Activated CD8-positive, alpha-beta T cell treated with anti-CD3 and anti-CD28 coated beads for 36 hours (primary cell): ENCODE results near the gene PRRT4. TPM values are rescaled to one million over a fixed set of nuclear protein-coding genes. Genes with fewer than 3 reads are reported as not detected.

Source experiments
- ATAC-seq: fragments of 200-7000 bp; cut with Tn5 transposase; one replicate; pipeline ENCODE4 v1.10.0; 2021; ENCODE audit warnings: mild to moderate bottlenecking, moderate library complexity
- CTCF ChIA-PET: fragments of 350-600 bp; sonication (Branson Sonifier 250); formaldehyde crosslinking; loops from one replicate; lab custom pipeline; 2021; ENCODE audit warnings: antibody characterized with exemption; lab: Charles Lee
- POLR2A ChIA-PET: fragments of 350-600 bp; sonication (Branson Sonifier 250); formaldehyde crosslinking; loops from one replicate; lab custom pipeline; 2021; ENCODE audit warnings: antibody characterized with exemption; lab: Charles Lee
- DNase-seq: peaks from one replicate; pipeline ENCODE4 v3.0.0-alpha.2; 2020
- H3K27ac Mint-ChIP-seq: one replicate; pipeline ENCODE4 v1.8.0; 2021; ENCODE audit warnings: mild to moderate bottlenecking, mixed read lengths
- H3K27me3 Mint-ChIP-seq: one replicate; pipeline ENCODE4 v1.8.0; 2021; ENCODE audit warnings: mixed read lengths
- H3K36me3 Mint-ChIP-seq: one replicate; pipeline ENCODE4 v1.8.0; 2021; ENCODE audit warnings: low read depth, mixed read lengths
- H3K4me1 Mint-ChIP-seq: one replicate; pipeline ENCODE4 v1.8.0; 2021; ENCODE audit warnings: low read depth, mixed read lengths
- H3K4me3 Mint-ChIP-seq: one replicate; pipeline ENCODE4 v1.8.0; 2021; ENCODE audit warnings: mild to moderate bottlenecking, moderate library complexity, mixed read lengths
- H3K9me3 Mint-ChIP-seq: one replicate; pipeline ENCODE4 v1.8.0; 2021; ENCODE audit warnings: mixed read lengths
- intact Hi-C: fragments of 100-400 bp; cut with micrococcal nuclease; formaldehyde crosslinking; loops from one replicate; pipeline ENCODE4 v1.10.0; 2022
- total RNA-seq, 2 experiments: library from RNA; stranded (reverse); gene quantifications; one replicate each; pipeline ENCODE4 v1.2.3, GENCODE V29; 2021
- TF ChIP-seq, protein P1 (sequence below): fragments of 200-600 bp; IDR thresholded peaks from one replicate; pipeline ENCODE4 v1.8.0; 2022; ENCODE audit warnings: antibody characterized with exemption, mild to moderate bottlenecking

PRRT4 gene
- total RNA-seq, 2 experiments from 2014 or later, result 0.20 to 0.69 TPM

DNA sequence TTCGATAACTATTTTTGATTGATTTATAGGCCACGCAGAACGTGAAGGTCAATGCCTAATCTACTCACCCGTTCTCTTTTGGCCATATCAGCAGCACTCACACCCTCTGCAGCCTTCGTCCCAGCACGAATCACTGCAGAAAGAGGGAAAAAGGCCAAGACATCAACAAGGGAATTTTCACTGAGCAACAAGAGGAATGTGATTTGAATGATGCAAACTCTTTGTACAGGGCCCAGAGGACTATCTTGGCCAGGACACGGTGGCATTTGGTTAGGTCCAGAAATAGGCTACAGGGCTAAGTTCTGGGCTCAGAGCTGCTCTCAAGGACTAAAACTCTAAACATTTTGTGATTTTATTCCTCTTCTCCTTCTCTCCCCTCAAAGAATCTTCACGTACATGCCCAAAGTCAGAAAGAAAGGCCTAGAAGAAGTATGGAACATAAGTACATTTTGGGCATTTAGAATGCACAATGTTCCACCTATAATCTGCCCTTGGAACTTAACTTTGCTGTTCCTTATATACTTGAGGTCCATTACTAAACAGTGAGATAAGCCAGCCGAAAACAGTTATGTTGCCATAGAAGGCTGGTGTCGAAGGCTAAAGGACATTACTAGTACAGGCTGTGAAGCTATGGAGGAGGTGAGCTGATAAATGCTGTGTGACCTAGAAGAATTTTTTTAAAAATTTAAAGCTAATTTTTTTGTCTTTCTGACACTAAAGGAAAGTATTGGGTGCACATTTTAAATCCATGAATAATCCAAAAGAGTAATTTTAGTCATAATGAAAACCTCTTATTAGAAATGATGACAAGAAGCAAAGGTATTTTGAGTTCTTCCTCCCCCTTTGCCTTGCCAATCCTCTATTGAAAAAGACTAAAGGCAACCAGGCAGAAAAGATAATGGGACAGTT lies 37.8 kb downstream of the PRRT4 start:
- ATAC-seq (no peak), DNase-seq (no peak)
- Mint-ChIP-seq H3K9me3 (no peaks in the 10 kb centered on the region), H3K27ac (no peak overlapping the region), H3K36me3 (peaks cover 56% of the 10 kb centered on the region), H3K4me1 (peaks cover 31% of the 10 kb centered on the region), H3K4me3 (no peak overlapping the region), H3K27me3 (no peaks in the 10 kb centered on the region)
- intact Hi-C loops, result no loop called here
- TF ChIP-seq, protein P1, sequence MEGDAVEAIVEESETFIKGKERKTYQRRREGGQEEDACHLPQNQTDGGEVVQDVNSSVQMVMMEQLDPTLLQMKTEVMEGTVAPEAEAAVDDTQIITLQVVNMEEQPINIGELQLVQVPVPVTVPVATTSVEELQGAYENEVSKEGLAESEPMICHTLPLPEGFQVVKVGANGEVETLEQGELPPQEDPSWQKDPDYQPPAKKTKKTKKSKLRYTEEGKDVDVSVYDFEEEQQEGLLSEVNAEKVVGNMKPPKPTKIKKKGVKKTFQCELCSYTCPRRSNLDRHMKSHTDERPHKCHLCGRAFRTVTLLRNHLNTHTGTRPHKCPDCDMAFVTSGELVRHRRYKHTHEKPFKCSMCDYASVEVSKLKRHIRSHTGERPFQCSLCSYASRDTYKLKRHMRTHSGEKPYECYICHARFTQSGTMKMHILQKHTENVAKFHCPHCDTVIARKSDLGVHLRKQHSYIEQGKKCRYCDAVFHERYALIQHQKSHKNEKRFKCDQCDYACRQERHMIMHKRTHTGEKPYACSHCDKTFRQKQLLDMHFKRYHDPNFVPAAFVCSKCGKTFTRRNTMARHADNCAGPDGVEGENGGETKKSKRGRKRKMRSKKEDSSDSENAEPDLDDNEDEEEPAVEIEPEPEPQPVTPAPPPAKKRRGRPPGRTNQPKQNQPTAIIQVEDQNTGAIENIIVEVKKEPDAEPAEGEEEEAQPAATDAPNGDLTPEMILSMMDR, result no peak
- POLR2A ChIA-PET, result no interaction called here
- CTCF ChIA-PET, result interaction anchor here (0.6 to 1.5 kb wide), 2 partner anchors 74 to 230 kb away, joined by 3 read pairs; no protein-coding TSS in a partner anchor

DNA sequence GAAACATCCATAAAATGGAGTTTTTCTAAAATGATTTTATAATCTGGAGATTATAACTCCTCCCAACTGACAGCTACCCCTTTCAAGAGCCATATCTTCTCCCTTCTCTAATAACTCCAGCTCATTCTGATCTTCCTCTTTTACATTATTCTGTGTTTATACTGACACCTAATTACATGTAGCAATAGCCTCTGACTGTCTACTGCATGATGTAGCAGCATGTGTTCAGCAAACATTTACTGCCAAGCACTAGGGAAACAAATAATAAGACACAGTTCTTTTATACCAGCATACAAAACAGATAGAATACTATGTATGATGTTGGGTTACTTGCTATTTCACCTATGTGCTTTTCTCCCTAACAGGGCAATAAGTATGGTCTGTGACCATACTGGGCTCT lies 38.5 kb downstream of the PRRT4 start:
- Mint-ChIP-seq H3K4me3 (no peak overlapping the region), H3K27me3 (no peaks in the 10 kb centered on the region)

GRCh38 chr7:128322040-128322643 lies 39.3 kb downstream of the PRRT4 start:
- H3K4me3 Mint-ChIP-seq, result no peak overlapping the region
- CTCF ChIA-PET, result interaction anchor here (0.7 to 4.0 kb wide), 10 partner anchors 8 to 112 kb away, joined by 3 to 15 read pairs (median 4); partner anchors contain the start of gene RBM28
- TF ChIP-seq, protein P1, result peak; percentile 12
- H3K27ac Mint-ChIP-seq, result peak overlapping the region; percentile 40
- no peaks in the 10 kb centered on the region for H3K27me3 Mint-ChIP-seq
- no peaks in the 10 kb centered on the region for H3K9me3 Mint-ChIP-seq
- intact Hi-C loops, result no loop called here
- H3K4me1 Mint-ChIP-seq, result peaks cover 33% of the 10 kb centered on the region
- peak; percentile 41 for DNase-seq
- peaks cover 64% of the 10 kb centered on the region for H3K36me3 Mint-ChIP-seq
- POLR2A ChIA-PET, result interaction anchor here (1.7 kb wide), 1 partner anchor 22 kb away, joined by 5 read pairs; the partner anchor contains the start of gene RBM28
- peak; percentile 70 for ATAC-seq

More for the DNA sequence above, 38.5 kb downstream of the PRRT4 start:
- Mint-ChIP-seq H3K4me1 (peaks cover 33% of the 10 kb centered on the region), H3K27ac (peak overlapping the region; percentile 26), H3K9me3 (no peaks in the 10 kb centered on the region), H3K36me3 (peaks cover 58% of the 10 kb centered on the region)
- ATAC-seq, result no peak
- DNase-seq, result no peak
- ChIA-PET POLR2A (no interaction called here), CTCF (interaction anchor here (0.7 to 4.0 kb wide), 6 partner anchors 15 to 75 kb away, joined by 3 to 15 read pairs (median 3); no protein-coding TSS in a partner anchor)
- intact Hi-C loops, result no loop called here
- TF ChIP-seq, protein P1, result no peak

- H3K9me3 Mint-ChIP-seq, result no peaks in the 10 kb centered on the region
- H3K27me3 Mint-ChIP-seq, result no peaks in the 10 kb centered on the region
- ChIA-PET CTCF (interaction anchor here (0.8 to 4.0 kb wide), 12 partner anchors 9 to 613 kb away, joined by 3 to 15 read pairs (median 4); partner anchors contain the start of gene RBM28), POLR2A (interaction anchor here (0.9 to 1.7 kb wide), 2 partner anchors 23 to 80 kb away, joined by 3 to 5 read pairs; partner anchors contain the start of gene RBM28)
- H3K4me1 Mint-ChIP-seq, result peaks cover 33% of the 10 kb centered on the region
- ATAC-seq, result peak; percentile 56
- TF ChIP-seq, protein P1, result no peak
- no peak overlapping the region for H3K4me3 Mint-ChIP-seq
- DNase-seq, result peak; percentile 28
- intact Hi-C loops, result no loop called here
- H3K36me3 Mint-ChIP-seq, result peaks cover 67% of the 10 kb centered on the region
- H3K27ac Mint-ChIP-seq, result peak overlapping the region; percentile 90
Measured at GRCh38 chr7:128321044-128321422, 40.5 kb downstream of the PRRT4 start.
